ENCODE results near the gene SYT14. TPM values are rescaled to one million over a fixed set of nuclear protein-coding genes. Genes with fewer than 3 reads are reported as not detected.

The SYT14 gene
- total and polyA plus RNA-seq, 2 of the 4 experiments (the other 2 are of a cell fraction) = 0.14 to 1.3 TPM

DNA sequence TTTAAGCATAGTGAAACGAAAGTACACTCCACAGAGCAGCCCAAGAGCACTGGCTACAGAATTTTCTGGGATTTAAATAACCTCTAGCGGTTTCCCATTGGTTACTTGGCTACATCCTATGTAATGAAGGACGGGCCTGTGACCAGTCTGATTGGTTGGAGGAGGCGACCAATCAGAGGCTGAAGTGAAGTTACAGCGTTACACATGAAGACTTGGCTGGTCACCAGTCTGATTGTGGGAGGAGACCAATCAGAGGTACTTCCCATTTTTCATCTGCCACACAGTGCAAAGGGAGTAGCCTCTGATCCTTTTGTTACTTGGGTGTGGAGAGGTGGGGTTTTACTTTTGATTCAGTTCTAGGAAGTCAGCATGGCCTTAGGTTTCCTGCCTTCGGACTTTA lies 151.8 kb downstream of the SYT14 start:
- Histone ChIP-seq H2AFZ (replicated peaks; ENCODE audit: low read length, poor library complexity) (no peak overlapping the region), H3K9ac (ENCODE audit: low read depth, low read length) (no peak overlapping the region), H4K5ac (ENCODE audit: low read depth, low read length) (no peak overlapping the region), H3K4me3 (ENCODE audit: insufficient read depth, low read depth, low read length) (no peak overlapping the region), H3K56ac (ENCODE audit: extremely low read depth, insufficient read depth, low read length) (no peak overlapping the region), H3K36me3 (ENCODE audit: control insufficient read depth, insufficient read depth, low read length) (no peaks in the 10 kb centered on the region), H3K9me3 (ENCODE audit: control insufficient read depth, insufficient read depth, low read length) (0 out of 2 replicates have a peak, but pooled peaks cover 2% of the 10 kb centered on the region), H3K18ac (ENCODE audit: low read depth, low read length) (no peak overlapping the region), H2BK120ac (ENCODE audit: low read depth, low read length) (no peak overlapping the region), H2BK15ac (ENCODE audit: low read depth, low read length) (no peak overlapping the region), H2AK5ac (ENCODE audit: low read depth, low read length) (no peak overlapping the region), H2AK9ac (replicated peaks; ENCODE audit: low read depth, low read length, poor library complexity) (no peak overlapping the region), H4K20me1 (ENCODE audit: insufficient read depth, low read length) (no peaks in the 10 kb centered on the region), H2BK5ac (ENCODE audit: low read depth, low read length, poor library complexity, severe bottlenecking) (no peak overlapping the region), H3K79me1 (ENCODE audit: low read depth in 1 of 2, low read length in 2 of 2) (no peaks in the 10 kb centered on the region), H4K91ac (ENCODE audit: insufficient read depth, low read depth, low read length) (no peak overlapping the region), H3K9me1 (ENCODE audit: insufficient read depth, low read length) (peaks cover 4% of the 10 kb centered on the region; the same call in 1 of the 2 replicates), H3K27me3 (ENCODE audit: control insufficient read depth, insufficient read depth, low read length) (no peaks in the 10 kb centered on the region), H4K8ac (ENCODE audit: low read depth in 2 of 2, low read length in 2 of 2) (no peak overlapping the region), H3K14ac (replicated peaks; ENCODE audit: low read depth, low read length) (no peak overlapping the region), H3K23ac (ENCODE audit: low read depth, low read length) (no peak overlapping the region), H3K4me1 (ENCODE audit: control insufficient read depth, insufficient read depth, low read length) (no peaks in the 10 kb centered on the region), H2BK20ac (ENCODE audit: low read depth, low read length) (no peak overlapping the region), H3K4me2 (ENCODE audit: low read depth, low read length) (peak overlapping the region; percentile 21; the same call in 1 of the 2 replicates), H3K27ac (ENCODE audit: insufficient read depth, low read length) (no peak overlapping the region), H3K4ac (ENCODE audit: low read depth, low read length) (no peak overlapping the region)
- no peak for ATAC-seq (ENCODE audit: low read depth)
- DNase-seq = peak; percentile 1
- dilution Hi-C loops (cut with HindIII; ENCODE audit: low sequenced_read_pairs, unreplicated experiment) = no loop called here
- CTCF ChIA-PET = no interaction called here
- WGBS, 2 experiments (ENCODE audit: extremely low coverage in 2 of 2, insufficient read length in 1 of 2) = no CpG with 5 or more reads among the region's 6 CpGs
- in situ Hi-C loops (cut with MboI; ENCODE audit: low sequenced_read_pairs) = no loop called here
- TF ChIP-seq CTCF (conservative IDR thresholded peaks at IDR 0.05; ENCODE audit: low read depth, low read length) = no peak
- TF ChIP-seq MAFK (IDR thresholded peaks at IDR 0.05; ENCODE audit: low read depth, low read length) = no peak
- no peak for TF ChIP-seq POLR2A (IDR thresholded peaks at IDR 0.05; ENCODE audit: low read depth, low read length)
- TF ChIP-seq, protein P1, sequence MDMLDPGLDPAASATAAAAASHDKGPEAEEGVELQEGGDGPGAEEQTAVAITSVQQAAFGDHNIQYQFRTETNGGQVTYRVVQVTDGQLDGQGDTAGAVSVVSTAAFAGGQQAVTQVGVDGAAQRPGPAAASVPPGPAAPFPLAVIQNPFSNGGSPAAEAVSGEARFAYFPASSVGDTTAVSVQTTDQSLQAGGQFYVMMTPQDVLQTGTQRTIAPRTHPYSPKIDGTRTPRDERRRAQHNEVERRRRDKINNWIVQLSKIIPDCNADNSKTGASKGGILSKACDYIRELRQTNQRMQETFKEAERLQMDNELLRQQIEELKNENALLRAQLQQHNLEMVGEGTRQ (IDR thresholded peaks at IDR 0.05; ENCODE audit: low read depth, low read length) = no peak
- no peak for TF ChIP-seq CEBPB (IDR thresholded peaks at IDR 0.05; ENCODE audit: low read depth, low read length)
- TF ChIP-seq SMC3 (IDR thresholded peaks at IDR 0.05; ENCODE audit: low read depth, low read length) = no peak
- TF ChIP-seq, protein P2, sequence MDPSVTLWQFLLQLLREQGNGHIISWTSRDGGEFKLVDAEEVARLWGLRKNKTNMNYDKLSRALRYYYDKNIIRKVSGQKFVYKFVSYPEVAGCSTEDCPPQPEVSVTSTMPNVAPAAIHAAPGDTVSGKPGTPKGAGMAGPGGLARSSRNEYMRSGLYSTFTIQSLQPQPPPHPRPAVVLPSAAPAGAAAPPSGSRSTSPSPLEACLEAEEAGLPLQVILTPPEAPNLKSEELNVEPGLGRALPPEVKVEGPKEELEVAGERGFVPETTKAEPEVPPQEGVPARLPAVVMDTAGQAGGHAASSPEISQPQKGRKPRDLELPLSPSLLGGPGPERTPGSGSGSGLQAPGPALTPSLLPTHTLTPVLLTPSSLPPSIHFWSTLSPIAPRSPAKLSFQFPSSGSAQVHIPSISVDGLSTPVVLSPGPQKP (IDR thresholded peaks at IDR 0.05; ENCODE audit: borderline replicate concordance, low read depth, low read length) = no peak
- intact Hi-C loops (cut with micrococcal nuclease) = no loop called here
- POLR2A ChIA-PET (ENCODE audit: unreplicated experiment) = no interaction called here
- no TSS peak for BruUV-seq (replicated peaks)
